HG03521 (cell line): ENCODE data around the gene SYNE1.
"Not testable (repeated sequence)": the region's sequence is repeated elsewhere in the genome, so short reads cannot be mapped to it uniquely, and the experiment has no call there.

ENCODE experiments used
- ATAC-seq: cut with Tn5 transposase; IDR thresholded peaks from one replicate; pipeline ENCODE4 v1.9.1; 2021; ENCODE audit warnings: mild to moderate bottlenecking, moderate library complexity; ENCODE audit not compliant: unreplicated experiment

Gene SYNE1

DNA sequence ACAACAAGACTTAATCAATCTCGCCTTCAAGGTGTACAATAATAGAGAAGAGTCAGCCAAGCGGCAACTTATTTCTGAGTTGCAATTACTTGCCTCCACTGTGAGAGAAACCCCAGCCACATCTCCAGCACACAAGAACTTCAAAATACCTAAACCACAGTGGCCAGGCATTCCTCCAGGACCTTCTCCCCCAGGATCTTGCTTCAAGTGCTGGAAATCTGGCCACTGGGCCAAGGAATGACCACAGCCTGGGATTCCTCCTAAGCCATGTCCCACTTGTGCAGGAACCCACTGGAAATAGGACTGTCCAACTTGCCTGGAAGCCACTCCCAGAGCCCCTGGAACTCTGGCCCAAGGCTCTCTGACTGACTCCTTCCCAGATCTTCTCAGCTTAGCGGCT, 144.9 kb downstream of the SYNE1 start:
- not testable (repeated sequence) for ATAC-seq

DNA sequence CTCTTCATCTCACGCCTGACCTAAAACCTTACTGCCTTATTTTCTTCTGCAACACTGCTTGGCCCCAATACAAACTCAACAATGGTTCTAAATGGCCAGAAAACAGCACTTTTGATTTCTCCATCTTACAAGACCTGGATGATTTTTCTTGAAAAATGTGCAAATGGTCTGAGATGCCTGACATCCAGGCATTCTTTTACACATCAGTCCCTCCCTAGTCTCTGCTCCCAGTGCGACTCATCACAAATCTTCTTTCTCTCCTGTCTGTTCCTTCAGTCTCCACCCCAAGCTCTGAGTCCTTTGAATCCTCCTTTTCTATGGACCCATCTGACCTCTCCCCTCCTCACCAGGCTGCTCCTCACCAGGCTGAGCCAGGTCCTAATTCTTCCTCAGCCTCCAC, 145.7 kb downstream of the SYNE1 start:
- ATAC-seq, result not testable (repeated sequence)

DNA sequence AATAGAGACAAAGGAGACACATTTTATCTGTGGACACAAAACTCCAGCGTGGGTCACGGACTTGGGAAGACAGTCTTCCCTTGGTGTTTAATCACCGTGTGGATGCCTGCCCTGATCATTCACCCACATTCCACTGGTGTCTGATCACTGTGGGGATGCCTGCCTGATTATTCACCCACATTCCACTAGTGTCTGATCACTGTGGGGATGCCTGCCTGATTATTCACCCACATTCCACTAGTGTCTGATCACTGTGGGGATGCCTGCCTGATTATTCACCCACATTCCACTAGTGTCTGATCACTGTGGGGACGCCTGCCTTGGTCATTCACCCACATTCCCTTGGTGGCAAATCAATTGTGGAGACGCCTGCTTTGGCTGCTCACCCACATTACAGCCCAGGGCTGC, 146.2 kb downstream of the SYNE1 start:
- ATAC-seq, result not testable (repeated sequence)

DNA sequence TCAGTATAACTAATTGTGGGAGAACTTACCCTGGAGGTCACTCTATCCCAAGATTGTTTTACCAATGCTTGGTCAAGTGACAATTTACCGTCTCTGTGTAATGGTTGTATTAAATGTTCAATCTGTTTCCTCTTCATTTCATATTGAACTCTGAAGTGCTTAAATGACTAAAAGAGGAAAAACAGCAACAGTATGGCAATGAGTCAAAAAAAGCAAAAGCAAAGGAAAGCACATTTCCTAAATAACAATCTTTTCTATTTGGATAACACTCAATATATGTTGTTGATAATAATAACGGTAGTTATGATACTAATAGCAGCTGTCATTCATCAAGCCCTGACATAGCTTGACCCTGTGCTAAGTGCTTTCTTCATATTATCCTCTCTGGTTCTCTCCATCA, 152.4 kb downstream of the SYNE1 start:
- ATAC-seq, result no peak

DNA sequence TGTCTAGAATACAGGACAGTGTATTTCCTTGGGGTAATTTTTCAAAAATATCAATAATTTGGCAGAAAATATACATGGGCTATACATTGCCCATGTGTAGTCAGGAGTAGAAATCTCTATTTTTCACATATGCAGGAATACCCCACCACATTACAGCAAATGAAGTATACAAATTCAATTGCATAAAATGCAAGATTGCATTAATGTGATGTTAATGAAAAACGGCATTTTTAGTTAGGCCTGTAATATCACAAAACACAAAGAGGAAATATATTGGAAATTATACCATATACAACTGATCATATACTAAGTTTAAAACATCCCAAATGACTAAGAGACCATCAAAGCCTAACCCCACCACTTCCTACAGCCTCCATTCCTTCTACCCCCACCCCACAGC, 154.9 kb downstream of the SYNE1 start:
- ATAC-seq, result no peak

DNA sequence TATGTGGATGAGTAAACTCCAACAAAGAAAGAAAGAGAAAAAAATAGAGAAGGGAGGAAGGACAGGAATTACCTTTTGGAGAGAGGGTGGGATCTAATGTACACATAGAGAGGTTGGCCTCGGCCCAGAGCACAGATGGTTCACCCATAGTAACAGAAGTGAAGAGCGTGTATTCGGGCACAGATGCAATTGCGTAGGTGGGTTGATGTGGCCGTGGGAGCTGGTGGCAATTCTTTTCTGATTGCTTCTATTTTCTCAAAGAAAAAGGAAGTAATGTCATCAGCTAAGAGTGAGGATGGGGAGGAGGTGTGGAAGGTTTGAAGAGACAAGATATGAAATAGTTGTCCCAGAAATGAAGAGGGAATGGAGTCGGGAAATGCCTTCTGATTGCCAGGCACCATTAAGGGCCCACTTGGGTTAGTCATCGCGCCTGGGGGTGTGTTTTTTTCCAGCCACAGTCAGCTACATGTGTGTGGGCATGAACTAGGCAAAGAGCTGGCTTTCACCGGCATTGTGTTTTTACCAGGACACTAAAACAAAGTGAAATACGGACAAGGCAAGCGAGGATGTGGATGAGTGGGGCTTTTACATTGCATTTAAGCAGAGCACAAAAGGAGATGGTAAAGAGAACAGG, 158.7 kb downstream of the SYNE1 start:
- ATAC-seq, result no peak

DNA sequence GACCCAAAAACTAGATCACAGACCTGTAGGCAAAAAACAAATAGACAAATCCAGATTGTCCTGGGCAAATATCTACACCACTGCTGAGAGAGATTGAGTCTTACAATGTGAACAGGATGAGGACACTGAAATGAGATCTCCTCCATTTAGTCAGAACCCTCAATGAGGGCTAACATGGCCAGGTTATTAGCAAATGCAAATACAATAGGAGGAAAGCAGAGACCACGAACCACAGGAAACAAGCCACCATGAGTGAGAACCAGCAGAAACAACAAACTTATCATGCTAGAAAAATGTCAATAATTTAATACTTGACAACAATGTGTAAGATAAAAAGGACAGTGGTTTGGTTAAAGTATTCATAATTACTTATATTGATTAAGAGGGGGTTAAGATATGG, 162.8 kb downstream of the SYNE1 start:
- no peak for ATAC-seq

DNA sequence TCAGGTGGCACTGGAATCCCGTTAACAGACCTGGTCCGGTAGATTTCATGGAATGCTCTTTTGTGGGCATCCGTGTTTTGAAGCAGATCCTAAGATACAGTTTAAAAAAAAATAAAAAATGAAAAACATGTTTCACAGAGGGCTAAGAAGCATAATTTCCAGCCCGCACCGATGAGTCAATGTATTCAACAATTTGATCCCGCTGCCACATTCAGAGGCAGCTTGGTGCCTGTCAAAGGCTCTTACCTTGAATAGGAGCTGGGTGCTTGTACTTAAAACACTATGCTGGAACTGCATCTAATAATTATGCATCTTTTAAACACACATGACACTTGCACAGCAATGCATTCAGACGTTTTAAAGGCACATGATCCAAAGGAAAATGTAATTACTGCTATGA, 164.8 kb downstream of the SYNE1 start:
- no peak for ATAC-seq

DNA sequence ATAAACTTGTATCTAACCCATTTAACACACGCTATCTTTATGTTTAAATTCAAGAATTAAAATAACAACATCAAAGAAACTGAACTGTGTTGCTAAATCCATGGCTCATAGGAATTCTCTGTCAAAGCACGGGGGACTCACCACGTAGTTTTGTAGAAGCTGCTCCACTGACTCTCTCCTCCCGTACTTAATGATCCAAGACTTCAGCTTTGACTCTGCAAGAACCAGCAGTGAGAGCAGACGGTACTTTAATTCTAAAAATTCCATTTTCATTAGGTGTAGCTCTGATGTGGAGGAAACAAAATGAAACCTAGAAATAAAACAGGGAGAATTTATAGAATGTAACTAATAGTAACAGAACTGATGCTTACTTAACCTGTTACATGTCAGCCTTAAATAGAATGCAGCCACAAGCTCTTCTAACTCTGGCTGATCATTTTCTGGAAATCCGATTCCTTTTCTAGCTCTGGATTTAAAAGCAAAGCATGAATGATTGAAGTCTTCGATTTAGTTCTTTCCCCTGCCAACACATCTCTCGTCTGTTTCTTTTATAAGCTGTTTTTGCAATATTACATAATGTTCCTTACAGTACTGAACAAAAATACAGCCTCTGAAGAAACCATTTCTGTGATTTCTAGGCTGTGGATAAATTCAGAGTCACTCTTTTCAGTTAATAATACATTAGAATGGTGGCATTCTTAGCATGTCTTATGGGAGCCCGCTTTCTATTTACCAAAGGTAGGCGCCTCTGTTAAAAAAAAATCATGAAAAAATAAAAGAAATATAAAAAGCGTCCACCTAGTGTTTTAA, 165.5 kb downstream of the SYNE1 start:
- no peak for ATAC-seq

DNA sequence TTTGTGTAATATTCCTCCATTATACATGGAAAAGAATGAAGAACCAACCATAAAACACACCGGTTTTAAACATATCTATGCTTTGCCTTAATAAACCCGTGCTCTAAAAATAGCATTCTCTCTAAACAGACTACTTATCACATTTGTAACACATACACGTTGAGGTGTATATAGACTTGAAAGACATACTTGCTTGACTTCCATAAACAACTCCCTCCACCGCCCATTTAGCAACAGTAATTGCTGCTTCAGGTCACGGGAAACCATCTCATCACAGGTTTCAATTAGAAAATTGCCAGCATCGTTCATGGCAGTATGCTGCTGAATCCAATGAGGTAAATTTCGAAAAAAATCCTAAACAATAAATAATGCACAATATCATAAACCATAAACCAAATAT, 174.0 kb downstream of the SYNE1 start:
- no peak for ATAC-seq

DNA sequence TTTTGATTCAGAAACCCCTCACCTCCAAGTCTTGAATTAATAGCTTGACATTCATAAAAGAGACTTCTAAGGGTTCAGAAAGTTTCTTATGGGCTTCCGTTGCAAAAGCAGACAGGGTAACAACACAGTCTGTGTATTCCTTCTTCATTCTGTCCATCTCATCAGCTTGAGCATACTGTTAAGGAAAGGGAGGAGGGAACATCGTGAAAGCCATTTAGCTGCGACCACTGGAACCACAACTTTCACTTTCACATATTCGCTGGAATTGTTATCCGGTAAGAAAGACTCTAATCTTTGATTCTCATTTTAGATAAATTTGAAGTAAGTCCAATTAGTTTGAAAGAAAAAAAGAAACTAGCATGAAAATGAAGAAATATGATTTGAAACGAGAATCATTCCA, 174.4 kb downstream of the SYNE1 start:
- no peak for ATAC-seq

DNA sequence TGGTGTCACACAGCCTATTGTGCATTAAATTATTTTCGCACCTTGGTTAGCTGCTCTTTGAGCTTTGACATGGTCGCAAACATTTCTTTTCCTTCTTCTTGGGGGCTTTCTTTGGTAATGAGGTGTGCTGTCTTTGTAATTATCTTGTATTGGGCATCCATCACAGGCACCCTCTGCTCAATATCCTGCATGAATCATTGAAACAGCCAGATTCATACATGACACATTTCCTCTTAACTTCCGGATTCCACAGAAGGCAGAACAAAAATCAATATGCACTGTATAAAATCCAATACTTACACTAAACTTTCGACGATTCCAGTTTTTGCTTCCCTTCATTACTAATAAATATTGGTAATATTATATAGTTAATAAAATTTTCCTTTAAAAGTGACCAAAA, 175.6 kb downstream of the SYNE1 start:
- no peak for ATAC-seq

DNA sequence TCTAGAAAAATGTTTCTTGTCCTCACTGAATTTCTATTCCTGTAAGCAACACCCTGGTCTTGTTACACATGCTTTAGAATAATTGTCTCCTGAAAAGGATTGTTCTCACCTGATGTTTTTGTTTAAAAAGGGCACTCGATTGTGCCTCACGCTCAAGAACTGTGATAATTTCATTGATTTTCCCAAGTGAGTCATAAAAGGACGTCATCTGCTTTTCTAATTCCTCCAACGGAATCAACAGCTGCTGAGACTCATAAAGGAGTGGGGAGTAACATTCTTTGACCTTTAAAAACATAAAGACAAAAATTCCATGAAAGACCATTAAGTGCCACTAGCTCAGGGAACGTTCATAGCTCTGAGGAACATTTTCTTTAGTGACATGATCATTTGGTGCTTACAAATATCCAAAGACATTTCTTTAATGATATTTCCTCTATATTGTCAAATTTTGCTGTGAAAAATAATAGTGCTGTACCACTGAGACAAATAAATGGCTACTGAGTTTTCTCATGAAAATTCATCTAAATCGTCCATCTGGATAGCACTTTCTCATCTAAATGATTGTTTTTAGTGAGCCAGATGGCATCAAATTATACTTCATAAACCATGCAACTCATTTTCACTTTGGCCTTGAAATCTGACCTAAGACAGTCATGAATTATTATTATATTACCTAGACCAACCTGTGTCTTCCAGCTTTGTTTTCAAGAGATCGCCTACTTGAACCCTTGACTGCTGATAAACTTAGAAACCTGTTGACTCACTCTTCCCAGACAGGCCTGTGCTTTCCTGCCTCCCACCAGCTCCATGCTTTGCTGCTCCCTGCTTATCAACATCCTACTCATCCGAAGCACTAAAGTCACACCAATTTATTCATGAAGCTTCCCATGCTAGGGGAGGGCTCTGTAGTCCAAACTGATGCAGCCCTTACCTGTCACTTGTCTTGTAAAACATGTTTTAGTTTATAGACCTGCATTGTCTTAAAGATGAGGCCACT, 178.2 kb downstream of the SYNE1 start:
- ATAC-seq, result no peak

DNA sequence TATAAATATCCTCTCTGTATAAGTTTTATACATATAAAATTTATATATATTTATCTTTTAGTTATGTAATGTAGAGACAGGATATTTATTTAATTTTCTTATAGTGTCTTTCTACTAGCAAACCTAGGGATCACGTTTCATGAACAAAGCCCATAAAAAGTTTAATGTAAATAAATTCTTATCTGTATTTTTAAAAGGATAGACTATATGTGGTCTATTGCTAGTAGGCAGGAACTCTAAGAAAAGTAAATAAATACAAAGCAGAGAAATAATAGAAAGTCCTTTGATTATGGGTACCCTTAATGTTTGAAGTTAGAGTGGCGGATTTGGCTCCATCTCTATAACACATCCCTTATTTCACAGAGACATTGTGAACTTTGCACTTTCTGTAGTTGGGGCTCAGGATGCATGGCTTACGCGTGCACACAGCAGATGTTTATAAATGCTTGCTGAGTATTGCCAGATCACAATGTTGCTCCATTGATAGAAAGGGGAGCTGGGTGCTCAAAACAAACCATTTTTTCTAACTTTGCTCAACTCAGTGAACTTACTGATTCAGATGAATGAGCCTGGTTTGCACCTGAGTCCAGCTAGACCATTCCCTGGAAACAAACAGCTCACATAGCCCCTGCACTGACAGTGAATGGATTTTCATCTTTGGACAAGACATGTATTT, 179.1 kb downstream of the SYNE1 start:
- ATAC-seq, result no peak

DNA sequence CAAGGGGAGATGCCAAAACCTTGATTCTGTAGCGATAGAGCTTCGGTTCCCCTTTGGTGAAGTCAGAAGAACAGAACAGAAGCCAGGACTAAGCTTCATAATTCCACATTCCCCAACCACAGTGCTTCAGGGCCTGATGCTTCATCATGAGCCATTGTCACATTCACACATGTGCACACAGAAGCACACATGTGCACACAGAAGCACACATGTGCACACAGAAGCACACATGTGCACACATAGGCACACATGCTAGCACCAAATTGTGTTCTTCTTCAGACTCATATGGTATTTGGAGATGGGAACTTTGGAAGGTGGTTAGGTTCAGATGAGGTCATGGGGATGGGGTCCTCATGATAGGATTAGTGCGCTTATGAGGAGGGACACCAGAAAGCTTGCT, 183.2 kb downstream of the SYNE1 start:
- ATAC-seq, result no peak

DNA sequence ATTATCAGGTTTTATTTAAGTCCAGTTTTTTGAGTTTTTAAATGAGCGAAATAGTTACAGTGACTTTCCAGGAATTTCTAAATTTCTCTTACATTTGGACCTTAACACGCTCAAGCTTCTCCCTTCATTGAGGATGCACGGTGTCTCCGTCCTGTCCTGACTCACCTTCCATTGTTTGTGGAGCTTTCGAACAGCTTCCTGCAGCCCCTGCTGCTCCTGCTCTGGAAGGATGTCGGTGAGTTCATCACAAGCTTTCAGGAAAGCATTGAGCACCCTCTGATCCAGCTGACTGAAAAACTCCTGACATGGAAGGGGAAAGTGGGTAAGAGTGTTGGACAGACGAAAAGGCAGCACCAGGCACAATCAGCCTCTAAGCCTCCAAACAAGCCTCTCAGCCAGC, 183.7 kb downstream of the SYNE1 start:
- ATAC-seq, result no peak

DNA sequence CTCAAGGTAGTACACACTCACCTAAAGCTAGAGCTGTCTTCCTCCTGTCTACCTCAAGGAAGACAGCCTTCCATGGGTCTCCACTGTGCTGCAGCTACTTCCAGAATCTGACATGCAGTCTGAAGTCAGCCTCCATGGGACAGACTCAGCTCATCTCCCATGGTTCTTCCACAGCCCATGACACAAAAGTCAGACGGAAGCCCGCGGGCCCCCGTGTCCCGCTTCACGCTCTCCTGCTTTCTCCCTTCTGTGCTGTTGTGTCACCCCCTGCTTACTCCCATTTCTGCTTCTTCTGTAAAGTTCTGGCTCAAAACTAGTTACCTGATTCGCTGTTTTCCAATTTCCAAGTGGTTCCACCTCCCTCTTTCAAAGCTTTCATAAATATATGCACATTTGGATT, 184.5 kb downstream of the SYNE1 start:
- no peak for ATAC-seq

DNA sequence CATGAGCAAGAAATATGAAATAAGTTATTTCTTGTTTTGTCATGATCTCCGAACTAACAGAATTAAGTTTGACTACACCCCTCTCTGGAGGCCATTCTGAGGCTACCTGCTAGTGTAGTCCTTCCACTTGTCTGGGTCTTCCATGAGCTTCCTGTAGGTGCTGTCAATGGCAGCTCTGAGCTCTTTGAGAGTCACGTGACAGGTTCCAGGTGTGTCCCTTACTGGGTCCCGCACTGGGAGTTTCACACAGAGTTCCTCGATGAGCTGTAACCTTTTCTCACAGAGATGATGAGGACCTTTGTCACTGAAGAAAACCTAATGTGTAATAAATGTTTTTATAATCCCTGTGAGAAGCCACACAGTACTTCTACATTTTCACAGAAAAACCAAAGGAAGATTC, 186.6 kb downstream of the SYNE1 start:
- ATAC-seq, result no peak

DNA sequence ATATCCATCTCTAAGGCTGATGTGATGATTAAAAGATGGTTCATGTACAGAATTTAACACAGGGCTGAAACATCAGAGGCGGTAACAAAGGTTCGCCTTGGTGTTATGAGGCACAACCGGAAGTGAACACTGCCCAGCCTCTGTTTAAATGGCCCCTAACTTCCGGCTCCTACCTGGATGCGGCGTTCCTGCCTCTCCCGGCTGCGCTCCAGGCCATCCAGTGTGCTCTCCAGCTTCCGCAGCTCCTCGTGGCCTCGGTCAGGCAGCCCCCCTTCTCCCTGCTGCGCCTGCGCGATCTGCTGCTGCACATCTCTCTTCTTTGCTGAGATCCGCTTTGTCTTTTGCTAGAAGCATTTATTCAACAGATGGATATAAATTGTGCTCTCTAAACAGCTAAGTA, 195.3 kb downstream of the SYNE1 start:
- ATAC-seq, result no peak

DNA sequence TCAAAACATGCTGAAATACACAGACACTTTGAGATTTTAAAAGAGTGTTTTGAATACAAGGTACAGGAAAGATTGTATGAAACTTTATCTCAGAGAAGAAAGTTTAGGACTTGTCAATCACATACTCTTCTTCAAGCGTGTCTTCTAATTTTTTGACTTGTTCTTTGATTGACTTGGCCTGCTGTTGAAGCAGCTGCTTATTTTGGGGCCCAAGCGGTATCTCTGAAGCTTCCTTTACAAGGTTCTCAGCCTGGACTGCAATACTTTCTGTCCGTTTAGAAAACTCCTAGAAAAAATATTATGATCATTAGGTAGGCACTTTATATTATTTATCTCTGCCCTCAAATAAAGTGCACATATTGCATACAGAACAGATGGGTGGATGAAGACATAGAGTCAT, 201.3 kb downstream of the SYNE1 start:
- no peak for ATAC-seq

DNA sequence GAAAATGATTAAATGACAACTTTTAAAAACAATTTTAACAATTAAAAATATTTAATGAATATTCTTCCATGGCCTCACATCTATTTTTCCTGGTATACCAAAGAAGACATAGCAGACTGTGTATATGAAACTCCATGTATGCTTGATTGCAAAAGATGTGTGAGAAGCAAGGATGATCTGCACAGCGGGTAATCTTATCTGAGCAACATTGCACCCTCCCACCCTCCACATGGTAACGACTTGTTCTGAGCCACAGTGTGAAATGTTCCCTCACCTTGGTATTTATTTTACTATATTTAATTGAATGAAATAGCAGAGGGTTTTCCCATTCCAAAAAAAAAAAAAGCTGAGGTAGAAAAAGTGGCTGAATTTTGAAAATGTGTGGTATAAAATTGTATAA, 204.4 kb downstream of the SYNE1 start:
- ATAC-seq, result no peak
